Muscle layer of duodenum (tissue), 2 donors: ENCODE measurements around the gene GPR156.
"Not testable (repeated sequence)": the region's sequence is repeated elsewhere in the genome, so short reads cannot be mapped to it uniquely, and the experiment has no call there.

Experiments
- H3K27ac ChIP-seq: one replicate; pipeline ENCODE4 v1.7.0; 2013; ENCODE audit warnings: mild to moderate bottlenecking, low read length
- H3K27me3 ChIP-seq: one replicate; pipeline ENCODE4 v1.7.0; 2013; ENCODE audit warnings: low read depth, mild to moderate bottlenecking, control low read depth, low read length
- H3K36me3 ChIP-seq, 2 donors: one replicate each; pipeline ENCODE4 v1.7.0; 2013; ENCODE audit warnings: low read length in 2 of 2, control low read depth in 1 of 2, mild to moderate bottlenecking in 1 of 2; ENCODE audit not compliant: insufficient read depth in 2 of 2, control insufficient read depth in 1 of 2
- H3K4me1 ChIP-seq, 2 donors: one replicate each; pipeline ENCODE4 v1.7.0; 2013; ENCODE audit warnings: low read length in 2 of 2, mild to moderate bottlenecking in 2 of 2, control low read depth in 1 of 2, moderate library complexity in 1 of 2; ENCODE audit not compliant: insufficient read depth in 2 of 2, control insufficient read depth in 1 of 2
- H3K4me3 ChIP-seq, 2 donors: one replicate each; pipeline ENCODE4 v1.7.0; 2013; ENCODE audit warnings: low read length in 2 of 2, low read depth in 1 of 2, mild to moderate bottlenecking in 1 of 2
- H3K9me3 ChIP-seq, 2 donors: one replicate each; pipeline ENCODE4 v1.7.0; 2013; ENCODE audit warnings: low read length in 2 of 2, control low read depth in 1 of 2, mild to moderate bottlenecking in 1 of 2; ENCODE audit not compliant: control insufficient read depth in 1 of 2
- donor health status: healthy.

The GPR156 gene

GRCh38 chr3:120299403-120299802, 14.4 kb upstream of the GPR156 start:
- H3K27me3 ChIP-seq = no peaks in the 10 kb centered on the region
- no peaks in the 10 kb centered on the region for H3K4me1 ChIP-seq
- H3K36me3 ChIP-seq = no peaks in the 10 kb centered on the region
- H3K9me3 ChIP-seq = no peaks in the 10 kb centered on the region
- H3K4me3 ChIP-seq = no peak overlapping the region
- no peak overlapping the region for H3K27ac ChIP-seq

GRCh38 chr3:120298996-120299395, 14.0 kb upstream of the GPR156 start:
- no peak overlapping the region for H3K27ac ChIP-seq
- H3K36me3 ChIP-seq = no peaks in the 10 kb centered on the region
- peaks cover 0 to 4% of the 10 kb centered on the region in 2 donors for H3K9me3 ChIP-seq
- no peaks in the 10 kb centered on the region for H3K27me3 ChIP-seq
- no peaks in the 10 kb centered on the region for H3K4me1 ChIP-seq
- no peak overlapping the region for H3K4me3 ChIP-seq

- peaks cover 0 to 20% of the 10 kb centered on the region in 2 donors for H3K9me3 ChIP-seq
- not testable (repeated sequence) for H3K4me3 ChIP-seq, H3K27me3 ChIP-seq, H3K4me1 ChIP-seq, H3K36me3 ChIP-seq, H3K27ac ChIP-seq
Observed at GRCh38 chr3:120291552-120291951, 6.5 kb upstream of the GPR156 start.

GRCh38 chr3:120289636-120290035, 4.6 kb upstream of the GPR156 start:
- Histone ChIP-seq H3K27me3 (no peaks in the 10 kb centered on the region), H3K4me3 (no peak overlapping the region)

GRCh38 chr3:120286465-120286864, 1.4 kb upstream of the GPR156 start:
- Histone ChIP-seq H3K27me3 (no peaks in the 10 kb centered on the region), H3K27ac (no peak overlapping the region), H3K4me1 (peaks cover 0 to 3% of the 10 kb centered on the region in 2 donors), H3K36me3 (no peaks in the 10 kb centered on the region), H3K4me3 (no peak overlapping the region), H3K9me3 (no peaks in the 10 kb centered on the region)

More at GRCh38 chr3:120289636-120290035, 4.6 kb upstream of the GPR156 start:
- Histone ChIP-seq H3K4me1 (peaks cover 0 to 2% of the 10 kb centered on the region in 2 donors), H3K27ac (no peak overlapping the region), H3K9me3 (peaks cover 0 to 20% of the 10 kb centered on the region in 2 donors), H3K36me3 (no peaks in the 10 kb centered on the region)

- Histone ChIP-seq H3K4me3 (peak overlapping the region; percentile 23 to 70), H3K27ac (no peak overlapping the region), H3K36me3 (no peaks in the 10 kb centered on the region), H3K4me1 (peaks cover 0 to 3% of the 10 kb centered on the region in 2 donors), H3K9me3 (no peaks in the 10 kb centered on the region), H3K27me3 (no peaks in the 10 kb centered on the region)
Observed at GRCh38 chr3:120285508-120285841, 453 bp upstream of the GPR156 start.

GRCh38 chr3:120281261-120281660, 3.8 kb downstream of the GPR156 start:
- Histone ChIP-seq H3K4me1 (peaks cover 0 to 3% of the 10 kb centered on the region in 2 donors), H3K27ac (no peak overlapping the region), H3K36me3 (no peaks in the 10 kb centered on the region), H3K9me3 (no peaks in the 10 kb centered on the region), H3K4me3 (no peak overlapping the region), H3K27me3 (no peaks in the 10 kb centered on the region)

GRCh38 chr3:120280566-120280965, 4.5 kb downstream of the GPR156 start:
- no peaks in the 10 kb centered on the region for H3K27me3 ChIP-seq
- H3K4me1 ChIP-seq = peaks cover 0 to 3% of the 10 kb centered on the region in 2 donors
- H3K4me3 ChIP-seq = no peak overlapping the region
- no peak overlapping the region for H3K27ac ChIP-seq
- H3K36me3 ChIP-seq = no peaks in the 10 kb centered on the region
- no peaks in the 10 kb centered on the region for H3K9me3 ChIP-seq

GRCh38 chr3:120280026-120280425, 5.0 kb downstream of the GPR156 start:
- H3K27me3 ChIP-seq = no peaks in the 10 kb centered on the region
- H3K4me1 ChIP-seq = peaks cover 0 to 5% of the 10 kb centered on the region in 2 donors
- H3K4me3 ChIP-seq = no peak overlapping the region
- H3K36me3 ChIP-seq = no peaks in the 10 kb centered on the region
- H3K27ac ChIP-seq = no peak overlapping the region
- no peaks in the 10 kb centered on the region for H3K9me3 ChIP-seq

GRCh38 chr3:120276767-120277166, 8.3 kb downstream of the GPR156 start:
- no peak overlapping the region for H3K27ac ChIP-seq
- H3K4me1 ChIP-seq = peaks cover 0 to 7% of the 10 kb centered on the region in 2 donors
- H3K36me3 ChIP-seq = no peaks in the 10 kb centered on the region
- no peak overlapping the region for H3K4me3 ChIP-seq
- H3K27me3 ChIP-seq = no peaks in the 10 kb centered on the region
- H3K9me3 ChIP-seq = no peaks in the 10 kb centered on the region

GRCh38 chr3:120275618-120276017, 9.4 kb downstream of the GPR156 start:
- Histone ChIP-seq H3K4me3 (no peak overlapping the region), H3K27ac (no peak overlapping the region), H3K27me3 (no peaks in the 10 kb centered on the region), H3K36me3 (no peaks in the 10 kb centered on the region), H3K9me3 (no peaks in the 10 kb centered on the region), H3K4me1 (peaks cover 0 to 7% of the 10 kb centered on the region in 2 donors)

- Histone ChIP-seq H3K27me3 (no peaks in the 10 kb centered on the region), H3K9me3 (no peaks in the 10 kb centered on the region), H3K4me1 (peaks cover 0 to 7% of the 10 kb centered on the region in 2 donors), H3K36me3 (no peaks in the 10 kb centered on the region), H3K27ac (no peak overlapping the region), H3K4me3 (no peak overlapping the region)
Observed at GRCh38 chr3:120274739-120275167, 10.3 kb downstream of the GPR156 start.
